SK-N-SH treated with all-trans-retinoic acid at 6 μM for 48 hours (cell line): ENCODE data around the gene SASH1.

Source experiments
- TCF4 ChIP-seq: fragments of 250-450 bp; sonication (Bioruptor Pico); IDR thresholded peaks from 2 replicates; pipeline ENCODE4 v1.8.0; 2021; ENCODE audit warnings: mild to moderate bottlenecking, moderate library complexity, borderline replicate concordance
- ZC3H10 ChIP-seq: fragments of 250-450 bp; sonication (Bioruptor Pico); IDR thresholded peaks from 2 replicates; pipeline ENCODE4 v1.5.1; 2021; ENCODE audit warnings: mild to moderate bottlenecking, moderate library complexity
- TF ChIP-seq, protein P1 (sequence below): fragments of 250-450 bp; sonication (Bioruptor Pico); IDR thresholded peaks from 2 replicates; pipeline ENCODE4 v1.8.0; 2021; ENCODE audit warnings: low read depth, mild to moderate bottlenecking, moderate library complexity, borderline replicate concordance

DNA sequence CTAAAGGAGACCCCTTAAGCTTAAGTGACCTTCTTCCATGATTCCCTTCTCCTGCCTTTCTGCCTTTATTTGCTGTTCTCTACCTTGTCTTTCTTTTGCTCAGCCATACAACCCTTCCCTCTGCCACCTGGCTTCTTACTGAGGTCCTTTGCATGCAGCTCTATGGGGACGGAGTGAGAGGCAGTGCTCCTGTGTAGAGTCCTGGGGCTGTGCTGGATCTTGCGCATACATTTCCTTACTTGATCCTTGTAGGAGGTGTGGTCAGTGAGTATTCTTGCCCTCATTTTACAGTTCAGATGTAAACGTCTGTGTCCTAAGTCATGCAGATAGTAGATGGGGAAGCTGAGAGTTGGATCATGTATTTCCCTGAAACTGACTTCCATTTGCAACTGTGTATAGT lies 5.7 kb downstream of the SASH1 start:
- TF ChIP-seq, protein P1, sequence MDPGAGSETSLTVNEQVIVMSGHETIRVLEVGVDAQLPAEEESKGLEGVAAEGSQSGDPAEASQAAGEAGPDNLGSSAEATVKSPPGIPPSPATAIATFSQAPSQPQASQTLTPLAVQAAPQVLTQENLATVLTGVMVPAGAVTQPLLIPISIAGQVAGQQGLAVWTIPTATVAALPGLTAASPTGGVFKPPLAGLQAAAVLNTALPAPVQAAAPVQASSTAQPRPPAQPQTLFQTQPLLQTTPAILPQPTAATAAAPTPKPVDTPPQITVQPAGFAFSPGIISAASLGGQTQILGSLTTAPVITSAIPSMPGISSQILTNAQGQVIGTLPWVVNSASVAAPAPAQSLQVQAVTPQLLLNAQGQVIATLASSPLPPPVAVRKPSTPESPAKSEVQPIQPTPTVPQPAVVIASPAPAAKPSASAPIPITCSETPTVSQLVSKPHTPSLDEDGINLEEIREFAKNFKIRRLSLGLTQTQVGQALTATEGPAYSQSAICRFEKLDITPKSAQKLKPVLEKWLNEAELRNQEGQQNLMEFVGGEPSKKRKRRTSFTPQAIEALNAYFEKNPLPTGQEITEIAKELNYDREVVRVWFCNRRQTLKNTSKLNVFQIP (CRISPR knock-in tag): no peak
- TF ChIP-seq TCF4 (no peak), ZC3H10 (CRISPR knock-in tag) (no peak)
